Hematopoietic multipotent progenitor cell treated with erythropoietin and hydrocortisone succinate and interleukin-3 and kit ligand, for 17 days (in vitro differentiated cells): ENCODE data around the gene PRKN.

ENCODE experiments used
- DNase-seq: peaks from one replicate; pipeline ENCODE4 v3.0.0-alpha.2; 2015; ENCODE audit warnings: low spot score

Gene PRKN

GRCh38 chr6:161594412-161594811 lies 1133.2 kb downstream of the PRKN start:
- DNase-seq, result no peak

- DNase-seq, result no peak
These were observed 1136.5 kb downstream of the PRKN start for GRCh38 chr6:161590961-161591627.

GRCh38 chr6:161586887-161587286 lies 1140.7 kb downstream of the PRKN start:
- DNase-seq, result no peak

DNA sequence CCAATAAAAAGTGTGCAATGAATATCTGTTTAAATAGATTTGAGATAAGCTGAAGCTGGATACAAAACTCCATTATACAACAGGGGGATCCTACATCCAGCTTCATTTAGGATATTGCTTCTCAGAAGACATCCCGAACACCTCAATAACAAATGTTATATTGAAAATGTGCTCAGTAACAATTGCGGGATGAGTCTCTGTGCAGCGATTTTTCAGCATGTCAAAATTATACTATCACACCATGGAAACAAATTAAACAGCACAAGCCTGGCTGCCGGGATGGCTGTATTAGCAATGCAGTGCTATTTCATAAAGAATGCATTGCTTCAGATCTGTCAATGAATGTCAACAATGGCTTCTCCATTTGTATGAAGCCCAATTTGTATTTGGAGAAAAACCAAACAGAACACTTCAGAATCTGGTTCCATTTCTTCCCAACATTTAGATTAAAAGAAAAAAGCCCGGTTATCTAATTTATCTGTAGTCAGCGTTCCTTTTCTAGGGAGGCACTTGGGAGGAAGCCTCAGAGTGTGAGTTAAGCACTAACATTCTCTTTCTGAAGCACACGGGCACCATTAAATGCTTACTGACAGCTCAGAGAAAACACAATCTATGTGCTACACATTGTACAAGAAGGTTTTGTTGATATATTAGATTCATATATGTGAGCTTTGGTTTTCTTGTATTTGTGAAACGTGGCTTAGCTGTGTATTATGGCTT lies 1142.8 kb downstream of the PRKN start:
- no peak for DNase-seq

- DNase-seq, result no peak
These were observed 1143.5 kb downstream of the PRKN start for GRCh38 chr6:161584051-161584450.

DNA sequence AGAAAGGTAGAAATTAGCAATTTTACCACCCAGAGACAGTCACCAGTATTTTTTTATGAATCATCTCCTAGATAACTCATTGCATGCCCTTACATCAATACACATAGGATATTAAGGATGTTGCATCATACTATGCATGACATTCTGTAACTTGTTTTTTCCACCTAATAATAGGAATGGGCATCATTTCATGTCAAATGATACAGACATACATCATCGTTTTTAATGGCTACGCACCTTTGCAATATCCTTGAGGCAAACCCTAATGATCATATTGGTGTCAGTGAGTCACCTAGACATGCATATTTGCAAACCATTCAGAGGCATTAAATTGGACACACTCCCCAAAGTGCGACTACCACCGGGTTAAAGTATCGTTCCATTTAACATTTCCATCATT lies 1144.0 kb downstream of the PRKN start:
- DNase-seq, result no peak

GRCh38 chr6:161578478-161578877 lies 1149.1 kb downstream of the PRKN start:
- DNase-seq, result no peak

GRCh38 chr6:161575523-161576254 lies 1151.9 kb downstream of the PRKN start:
- no peak for DNase-seq

DNA sequence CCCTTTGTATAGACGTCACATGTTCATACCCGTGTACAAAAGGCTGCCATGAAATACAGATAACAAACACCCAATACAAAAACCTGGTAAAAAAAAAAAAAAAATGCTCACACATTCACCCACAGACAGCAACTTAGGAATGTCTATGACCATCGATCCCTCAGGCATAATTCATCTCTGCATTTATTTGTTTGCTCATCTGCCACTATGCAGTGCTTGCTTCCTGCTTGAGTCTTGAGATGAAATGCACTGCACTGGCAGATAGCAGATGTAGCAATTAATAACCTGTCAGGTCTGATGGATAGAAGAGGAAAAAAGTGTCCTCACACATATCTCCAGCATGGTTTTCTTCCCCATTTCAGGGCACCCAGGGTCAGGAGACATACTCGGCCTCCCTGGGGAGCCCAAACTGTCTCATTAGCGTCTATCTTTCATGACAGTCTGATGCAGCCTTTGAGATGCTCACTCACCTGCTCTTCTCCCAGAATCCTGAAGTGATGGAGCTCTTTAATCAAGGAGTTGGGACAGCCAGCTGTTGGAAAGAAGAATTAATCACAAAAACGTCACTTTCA lies 1158.6 kb downstream of the PRKN start:
- no peak for DNase-seq

- DNase-seq, result no peak
These were observed 1162.6 kb downstream of the PRKN start for GRCh38 chr6:161564952-161565351.

DNA sequence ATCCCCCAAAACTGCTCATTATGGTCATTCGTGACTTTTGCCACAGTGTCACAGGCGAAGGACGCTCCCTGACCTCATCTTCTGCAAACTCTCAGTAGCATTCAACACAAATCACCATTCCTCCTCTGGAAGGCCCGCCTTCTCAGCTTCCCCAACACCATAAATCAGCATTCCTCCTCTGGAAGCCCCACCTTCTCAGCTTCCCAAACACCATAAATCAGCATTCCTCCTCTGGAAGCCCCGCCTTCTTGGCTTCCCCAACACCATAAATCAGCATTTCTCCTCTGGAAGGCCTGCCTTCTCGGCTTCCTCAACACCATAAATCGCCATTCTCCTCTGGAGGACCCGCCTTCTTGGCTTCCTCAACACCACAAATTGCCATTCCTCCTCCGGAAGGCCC lies 1165.7 kb downstream of the PRKN start:
- no peak for DNase-seq

GRCh38 chr6:161557333-161558107 lies 1170.0 kb downstream of the PRKN start:
- DNase-seq, result no peak

- DNase-seq, result no peak
These were observed 1172.7 kb downstream of the PRKN start for GRCh38 chr6:161554883-161555282.

GRCh38 chr6:161549977-161550655 lies 1177.5 kb downstream of the PRKN start:
- no peak for DNase-seq

GRCh38 chr6:161548713-161549296 lies 1178.8 kb downstream of the PRKN start:
- DNase-seq, result no peak

GRCh38 chr6:161547617-161548016 lies 1179.9 kb downstream of the PRKN start:
- DNase-seq, result no peak

DNA sequence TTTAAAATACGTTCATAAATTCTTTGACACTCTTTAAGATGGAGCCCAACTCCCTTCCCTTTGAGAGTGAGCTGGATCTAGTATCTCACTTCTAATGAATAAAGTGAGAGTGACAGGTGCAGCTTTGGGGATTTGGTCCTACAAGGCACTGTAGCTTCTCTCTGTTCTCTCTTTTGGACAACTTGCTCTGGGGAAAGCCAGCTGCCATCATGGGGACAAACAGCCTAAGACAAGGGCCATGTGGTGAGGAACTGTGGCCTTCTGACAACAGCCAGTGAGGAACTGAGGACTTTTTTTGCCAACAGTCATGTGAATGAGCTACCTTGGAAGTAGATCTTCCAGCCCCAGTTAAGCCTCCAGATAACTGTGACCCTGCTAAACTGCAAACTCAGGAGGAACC lies 1180.9 kb downstream of the PRKN start:
- DNase-seq, result no peak

- no peak for DNase-seq
These were observed 1181.8 kb downstream of the PRKN start for GRCh38 chr6:161545741-161546140.

DNA sequence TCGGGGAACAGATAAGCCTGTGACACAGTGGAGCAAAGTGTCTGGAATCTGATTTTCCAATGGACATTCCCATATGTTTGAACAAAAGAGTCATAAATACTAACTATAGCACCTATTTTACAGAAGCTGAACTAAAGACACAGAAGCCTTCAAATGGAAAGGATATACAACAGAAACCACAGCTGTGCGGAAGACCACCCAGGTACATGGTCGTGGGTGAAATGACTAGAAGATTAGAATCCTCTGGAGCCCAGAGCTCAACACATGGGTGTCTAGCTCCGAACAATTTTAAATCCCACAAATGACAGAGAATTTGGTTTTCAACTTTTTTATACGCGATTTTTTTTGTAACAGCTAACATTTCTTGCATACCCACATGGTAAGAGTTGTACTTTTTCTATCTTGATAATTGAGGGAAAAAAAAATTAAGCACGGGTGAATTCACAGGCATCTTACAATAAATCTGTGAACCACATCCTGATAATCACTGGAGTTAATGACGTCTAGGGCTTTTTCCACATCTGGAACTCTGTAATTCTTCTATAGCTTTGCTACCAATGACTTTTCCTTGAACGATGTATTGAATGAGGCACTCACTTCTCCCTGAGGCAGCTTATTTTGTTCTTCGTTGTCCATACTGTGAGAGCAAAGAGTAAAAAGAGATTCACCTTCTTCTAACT lies 1182.6 kb downstream of the PRKN start:
- DNase-seq, result no peak

DNA sequence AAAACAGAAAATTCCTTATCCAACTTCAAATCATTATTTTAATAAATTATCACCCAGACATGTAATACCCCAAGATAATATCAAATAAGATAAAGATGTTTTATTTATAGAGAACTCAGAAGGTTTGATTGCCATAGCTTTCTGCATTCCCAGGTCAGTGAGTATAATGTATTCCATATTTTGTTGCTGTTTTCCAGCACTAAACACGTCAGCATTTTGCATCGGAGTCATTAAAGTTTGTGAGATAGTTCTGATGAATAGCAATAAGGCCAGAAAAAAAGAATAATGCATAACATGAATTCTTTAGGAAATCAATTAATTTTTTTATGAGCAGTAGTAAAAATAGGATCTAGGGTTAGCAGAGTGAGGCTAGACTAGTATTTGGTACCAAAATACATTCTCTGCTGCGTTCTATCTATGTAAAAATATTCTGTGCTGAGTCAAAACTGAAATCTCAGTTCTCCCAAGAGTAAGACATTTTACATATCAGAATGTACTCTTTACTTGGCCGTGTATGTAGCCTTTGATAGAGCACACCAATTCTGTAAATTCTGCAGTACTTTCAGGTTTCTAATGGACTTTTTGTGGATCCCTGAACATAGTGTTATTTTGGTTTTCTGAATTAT lies 1183.8 kb downstream of the PRKN start:
- no peak for DNase-seq
